Endothelial cell of umbilical vein (primary cell): ENCODE results near the gene DCLK1.

Source experiments
- EZH2 ChIP-seq: IDR thresholded peaks from 2 replicates; pipeline ENCODE4 v1.6.1; 2012; ENCODE audit warnings: borderline replicate concordance, low read depth, mild to moderate bottlenecking, moderate library complexity, low read length, inconsistent platforms; ENCODE audit not compliant: severe bottlenecking
- JUN ChIP-seq: IDR thresholded peaks from 2 replicates; pipeline ENCODE4 v1.6.1; 2011; ENCODE audit warnings: borderline replicate concordance, low read depth; ENCODE audit not compliant: insufficient read length, insufficient read depth
- POLR2A ChIP-seq: IDR thresholded peaks from 2 replicates; pipeline ENCODE4 v1.6.1; 2012; ENCODE audit warnings: low read depth, mild to moderate bottlenecking, control low read depth, low read length
- POLR2AphosphoS5 ChIP-seq: IDR thresholded peaks from 2 replicates; pipeline ENCODE4 v1.6.1; 2012; ENCODE audit warnings: low read depth, mild to moderate bottlenecking, control low read depth, low read length, moderate library complexity; ENCODE audit not compliant: insufficient read depth
- TF ChIP-seq, protein P1 (sequence below), 2 donors: IDR thresholded peaks; 1 replicate in 1 of 2; 2 replicates in 1 of 2; pipeline ENCODE4 v1.5.1; 2011; ENCODE audit warnings: low read length in 2 of 2, mild to moderate bottlenecking in 2 of 2, moderate library complexity in 2 of 2, control low read depth in 1 of 2, inconsistent platforms in 1 of 2, low read depth in 1 of 2; ENCODE audit not compliant: insufficient read depth in 1 of 2; ENCODE audit errors: extremely low read depth in 1 of 2

DNA sequence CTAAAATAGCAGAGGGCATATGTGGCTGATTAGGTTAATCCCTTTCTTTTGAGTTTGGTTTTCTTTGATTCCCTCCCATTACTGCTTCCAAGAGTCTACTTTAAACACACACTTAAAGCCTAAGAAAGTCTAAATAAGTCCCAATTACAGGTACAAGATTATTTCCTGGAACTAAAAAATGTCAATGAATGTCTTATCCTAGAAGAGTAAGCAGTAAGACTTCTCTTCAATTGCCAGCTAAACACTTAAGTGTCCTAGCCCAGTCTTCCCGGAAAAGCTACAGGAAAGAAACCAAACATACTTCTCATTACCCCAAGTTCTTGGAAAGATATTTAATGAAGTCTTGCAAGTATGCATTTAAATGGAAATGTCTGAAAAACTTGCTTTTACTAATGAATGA is 233.1 kb downstream of the DCLK1 start:
- TF ChIP-seq, protein P1, sequence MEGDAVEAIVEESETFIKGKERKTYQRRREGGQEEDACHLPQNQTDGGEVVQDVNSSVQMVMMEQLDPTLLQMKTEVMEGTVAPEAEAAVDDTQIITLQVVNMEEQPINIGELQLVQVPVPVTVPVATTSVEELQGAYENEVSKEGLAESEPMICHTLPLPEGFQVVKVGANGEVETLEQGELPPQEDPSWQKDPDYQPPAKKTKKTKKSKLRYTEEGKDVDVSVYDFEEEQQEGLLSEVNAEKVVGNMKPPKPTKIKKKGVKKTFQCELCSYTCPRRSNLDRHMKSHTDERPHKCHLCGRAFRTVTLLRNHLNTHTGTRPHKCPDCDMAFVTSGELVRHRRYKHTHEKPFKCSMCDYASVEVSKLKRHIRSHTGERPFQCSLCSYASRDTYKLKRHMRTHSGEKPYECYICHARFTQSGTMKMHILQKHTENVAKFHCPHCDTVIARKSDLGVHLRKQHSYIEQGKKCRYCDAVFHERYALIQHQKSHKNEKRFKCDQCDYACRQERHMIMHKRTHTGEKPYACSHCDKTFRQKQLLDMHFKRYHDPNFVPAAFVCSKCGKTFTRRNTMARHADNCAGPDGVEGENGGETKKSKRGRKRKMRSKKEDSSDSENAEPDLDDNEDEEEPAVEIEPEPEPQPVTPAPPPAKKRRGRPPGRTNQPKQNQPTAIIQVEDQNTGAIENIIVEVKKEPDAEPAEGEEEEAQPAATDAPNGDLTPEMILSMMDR (IDR thresholded peaks at IDR 0.05; ENCODE audit: extremely low read depth in 1 of 2, insufficient read depth in 1 of 2, low read depth in 1 of 2, low read length in 2 of 2) = no peak
- TF ChIP-seq POLR2AphosphoS5 (no peak), EZH2 (no peak), POLR2A (no peak), JUN (no peak)
